HG03139 (cell line): ENCODE data around the gene CPT1C.
"Not testable (repeated sequence)": the region's sequence is repeated elsewhere in the genome, so short reads cannot be mapped to it uniquely, and the experiment has no call there.

Experiments
- ATAC-seq: cut with Tn5 transposase; IDR thresholded peaks from one replicate; pipeline ENCODE4 v1.9.1; 2021; ENCODE audit not compliant: unreplicated experiment

The CPT1C gene

DNA sequence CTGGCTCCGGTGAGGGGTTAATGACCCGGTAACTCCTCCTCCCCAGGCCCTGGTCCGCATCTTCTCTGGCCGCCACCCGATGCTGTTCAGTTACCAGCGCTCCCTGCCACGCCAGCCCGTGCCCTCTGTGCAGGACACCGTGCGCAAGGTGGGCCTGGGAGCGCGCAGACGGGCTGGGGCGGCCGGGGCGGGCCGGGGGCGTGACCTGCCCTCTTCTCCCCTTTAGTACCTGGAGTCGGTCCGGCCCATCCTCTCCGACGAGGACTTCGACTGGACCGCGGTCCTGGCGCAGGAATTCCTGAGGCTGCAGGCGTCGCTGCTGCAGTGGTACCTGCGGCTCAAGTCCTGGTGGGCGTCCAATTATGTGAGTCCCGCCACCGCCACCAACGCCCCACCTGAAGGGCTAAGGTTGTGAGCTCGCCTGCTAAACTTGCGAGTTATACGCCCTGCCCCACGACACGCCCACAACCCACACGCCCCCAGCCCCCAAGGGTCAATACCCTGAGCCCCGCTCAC, 10.4 kb downstream of the CPT1C start:
- no peak for ATAC-seq

GRCh38 chr19:49704888-49705642, 14.1 kb downstream of the CPT1C start:
- ATAC-seq = no peak

DNA sequence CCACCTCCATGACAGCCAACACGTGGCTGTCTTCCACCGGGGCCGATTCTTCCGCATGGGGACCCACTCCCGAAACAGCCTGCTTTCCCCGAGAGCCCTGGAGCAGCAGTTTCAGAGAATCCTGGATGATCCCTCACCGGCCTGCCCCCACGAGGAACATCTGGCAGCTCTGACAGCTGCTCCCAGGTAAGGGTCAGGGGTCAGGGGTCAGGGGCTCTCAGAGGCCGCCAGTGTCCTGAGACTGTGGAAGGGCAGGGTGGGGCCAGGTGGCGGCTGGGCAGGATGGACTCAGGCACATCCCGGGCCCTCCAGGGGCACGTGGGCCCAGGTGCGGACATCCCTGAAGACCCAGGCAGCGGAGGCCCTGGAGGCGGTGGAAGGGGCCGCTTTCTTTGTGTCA, 15.0 kb downstream of the CPT1C start:
- no peak for ATAC-seq

DNA sequence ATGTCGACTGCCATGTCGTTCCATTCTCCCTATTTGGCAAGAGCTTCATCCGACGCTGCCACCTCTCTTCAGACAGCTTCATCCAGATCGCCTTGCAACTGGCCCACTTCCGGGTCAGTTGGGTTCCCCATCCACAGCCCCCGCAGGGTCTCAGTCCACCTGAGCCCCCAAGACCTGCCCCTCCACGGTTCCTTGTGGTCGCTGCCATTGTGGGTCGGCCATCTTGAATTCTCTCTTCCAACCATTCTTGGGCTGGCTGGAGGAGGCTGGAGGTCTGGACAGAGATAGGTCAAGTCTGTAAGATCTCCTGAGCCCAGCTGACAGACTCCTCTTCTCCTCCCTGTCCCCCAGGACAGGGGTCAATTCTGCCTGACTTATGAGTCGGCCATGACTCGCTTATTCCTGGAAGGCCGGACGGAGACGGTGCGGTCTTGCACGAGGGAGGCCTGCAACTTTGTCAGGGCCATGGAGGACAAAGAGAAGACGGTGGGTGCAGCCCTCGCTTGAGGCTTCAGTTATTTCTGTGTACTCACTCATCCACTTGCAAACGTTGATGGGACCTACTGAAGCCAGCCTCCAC, 19.5 kb downstream of the CPT1C start:
- ATAC-seq = no peak

- ATAC-seq = no peak
These were observed 21.5 kb downstream of the CPT1C start for GRCh38 chr19:49712397-49712859.

DNA sequence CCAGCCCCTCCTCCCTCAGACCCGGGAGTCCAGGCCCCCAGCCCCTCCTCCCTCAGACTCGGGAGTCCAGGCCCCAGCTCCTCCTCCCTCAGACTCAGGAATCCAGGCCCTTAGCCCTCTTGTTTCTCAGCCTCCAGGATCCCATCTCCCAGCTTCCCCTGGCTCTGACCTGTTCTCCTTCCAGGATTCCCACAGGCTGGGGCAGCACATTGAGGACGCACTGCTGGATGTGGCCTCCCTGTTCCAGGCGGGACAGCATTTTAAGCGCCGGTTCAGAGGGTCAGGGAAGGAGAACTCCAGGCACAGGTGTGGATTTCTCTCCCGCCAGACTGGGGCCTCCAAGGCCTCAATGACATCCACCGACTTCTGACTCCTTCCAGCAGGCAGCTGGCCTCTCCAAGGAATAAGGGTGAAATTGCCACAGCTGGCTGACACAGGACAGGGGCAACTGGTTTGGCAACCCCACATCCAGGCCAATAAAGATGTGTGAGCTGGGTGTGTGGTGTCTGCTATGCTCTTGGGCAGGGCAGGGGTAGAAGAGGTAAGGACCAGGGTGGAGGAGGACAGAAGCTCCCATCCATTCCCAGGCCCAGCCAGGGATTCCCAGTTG, 22.4 kb downstream of the CPT1C start:
- no peak for ATAC-seq

- ATAC-seq = no peak
These were observed 25.2 kb downstream of the CPT1C start for GRCh38 chr19:49716154-49716553.

DNA sequence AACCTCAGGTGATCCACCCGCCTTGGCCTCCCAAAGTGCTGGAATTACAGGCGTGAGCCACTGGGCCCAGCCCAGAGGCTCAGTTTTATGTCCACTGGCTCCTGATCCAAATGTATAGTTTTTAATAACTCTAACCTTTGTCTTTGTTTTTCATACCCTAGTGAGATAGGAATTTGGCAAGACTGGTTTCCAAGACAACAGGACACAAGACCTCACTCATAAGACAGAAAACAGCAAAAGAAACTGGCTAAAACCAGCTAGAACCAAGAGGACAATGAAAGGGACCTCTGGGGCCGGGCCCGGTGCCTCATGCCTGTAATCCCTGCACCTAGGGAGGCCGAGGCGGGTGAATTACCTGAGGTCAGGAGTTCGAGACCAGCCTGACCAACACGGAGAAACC, 27.6 kb downstream of the CPT1C start:
- no peak for ATAC-seq

DNA sequence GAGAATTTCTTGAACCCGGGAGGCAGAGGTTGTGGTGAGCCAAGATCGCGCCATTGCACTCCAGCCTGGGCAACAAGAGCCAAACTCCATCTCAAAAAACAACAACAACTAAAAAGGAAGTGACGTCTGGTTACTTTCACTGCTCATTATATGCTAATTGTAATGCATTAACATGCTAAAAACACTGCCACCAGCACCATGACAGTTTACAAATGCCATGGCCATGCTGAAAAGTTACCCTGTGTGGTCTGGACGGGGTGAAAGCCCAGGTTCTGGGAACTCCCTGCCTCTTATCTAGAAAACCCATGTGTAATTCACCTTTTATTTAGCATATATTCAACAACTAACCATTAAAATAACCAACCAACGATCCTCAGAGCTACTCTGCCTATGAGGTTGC, 28.1 kb downstream of the CPT1C start:
- ATAC-seq = no peak

DNA sequence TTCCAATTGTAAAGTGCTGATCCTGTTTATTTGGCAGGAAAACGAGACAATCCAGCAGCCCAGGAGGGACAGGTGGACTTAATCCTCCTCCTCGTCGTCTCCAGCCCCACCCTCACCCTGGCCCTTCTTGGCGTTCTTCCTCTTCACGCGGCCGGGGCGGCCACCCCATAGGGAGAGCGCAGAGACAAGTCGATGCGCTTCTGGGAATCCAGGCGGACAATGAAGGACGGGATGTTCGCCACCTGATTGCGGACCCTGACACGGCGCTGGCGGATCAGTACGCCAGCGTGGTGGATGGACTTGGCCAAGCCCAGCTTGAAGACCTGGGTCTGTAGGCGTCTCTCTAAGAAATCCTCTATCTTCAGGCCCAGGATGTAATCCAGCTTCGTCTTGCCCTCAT, 28.5 kb downstream of the CPT1C start:
- ATAC-seq = not testable (repeated sequence)

DNA sequence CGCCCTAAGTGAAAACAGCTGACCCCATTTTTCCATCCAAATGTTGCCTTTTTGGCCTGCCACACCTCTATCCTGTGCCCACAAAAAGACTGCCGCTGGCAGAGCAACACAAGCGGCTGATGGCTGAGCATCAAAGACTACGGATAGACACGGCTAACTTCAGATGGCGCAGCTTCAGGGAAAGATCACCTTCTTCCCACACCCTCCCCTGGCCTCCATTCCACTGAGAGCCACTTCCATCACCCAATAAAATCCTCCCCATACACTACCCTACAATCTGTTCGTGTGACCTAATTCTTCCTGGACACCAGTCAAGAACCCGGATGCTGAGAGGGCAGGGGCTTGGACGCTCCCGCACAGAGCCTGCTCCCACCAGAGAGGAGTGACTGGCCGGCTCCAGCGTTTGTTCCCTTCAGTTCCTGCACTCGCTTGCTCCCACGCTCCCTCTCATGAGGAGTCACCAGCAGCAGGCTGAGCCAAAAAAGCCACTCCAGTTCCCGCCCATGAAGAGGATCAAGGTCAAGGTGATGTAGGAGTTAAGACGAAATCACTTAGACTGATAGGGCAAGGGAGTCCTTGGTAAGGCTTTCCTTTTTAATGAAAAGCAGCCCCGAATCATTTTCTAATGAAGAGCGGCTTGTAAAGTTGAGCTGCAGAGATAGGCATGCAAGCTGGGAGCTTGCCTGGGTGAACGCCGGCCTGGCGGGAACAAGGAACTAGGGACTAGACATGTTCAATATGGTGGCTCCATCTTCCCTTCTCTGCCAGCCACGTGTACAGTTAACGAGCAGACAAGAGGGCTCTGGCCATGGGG, 36.5 kb downstream of the CPT1C start:
- no peak for ATAC-seq

DNA sequence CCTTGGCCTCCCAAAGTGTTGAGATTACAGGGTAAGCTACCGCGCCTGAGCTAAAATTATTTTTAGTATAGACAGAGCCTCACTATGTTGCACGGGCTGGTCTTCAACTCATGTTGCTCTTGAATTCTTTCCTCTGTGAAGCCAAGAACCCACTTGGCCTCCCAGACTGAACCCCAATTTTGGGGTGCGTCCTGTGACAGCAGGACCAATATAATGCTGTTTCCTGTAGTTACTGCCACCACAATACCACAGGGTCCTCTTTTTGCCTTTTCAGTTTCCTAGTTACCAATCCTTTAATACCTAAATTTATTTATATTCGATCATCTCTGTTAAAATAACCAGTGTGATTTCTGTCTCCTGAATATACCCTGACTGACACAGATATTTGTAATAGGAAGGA, 39.2 kb downstream of the CPT1C start:
- no peak for ATAC-seq

DNA sequence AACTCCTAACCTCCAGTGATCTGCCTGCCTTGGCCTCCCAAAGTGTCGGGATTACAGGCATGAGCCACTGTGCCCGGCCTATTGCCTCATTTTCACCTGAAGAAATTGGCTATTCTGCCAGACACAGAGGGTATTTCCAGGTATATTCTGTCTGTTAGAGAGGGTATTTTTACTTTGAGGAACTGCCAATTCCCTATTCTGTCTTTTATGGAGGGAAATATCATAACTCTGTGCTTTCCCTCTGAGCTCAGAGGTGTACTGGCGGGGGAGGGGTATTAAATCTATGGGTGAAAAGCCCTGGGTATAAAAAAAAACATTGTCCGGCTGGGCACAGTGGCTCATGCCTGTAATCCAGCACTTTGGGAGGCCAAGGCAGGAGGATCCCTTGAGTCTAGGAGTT, 47.4 kb downstream of the CPT1C start:
- ATAC-seq = no peak

DNA sequence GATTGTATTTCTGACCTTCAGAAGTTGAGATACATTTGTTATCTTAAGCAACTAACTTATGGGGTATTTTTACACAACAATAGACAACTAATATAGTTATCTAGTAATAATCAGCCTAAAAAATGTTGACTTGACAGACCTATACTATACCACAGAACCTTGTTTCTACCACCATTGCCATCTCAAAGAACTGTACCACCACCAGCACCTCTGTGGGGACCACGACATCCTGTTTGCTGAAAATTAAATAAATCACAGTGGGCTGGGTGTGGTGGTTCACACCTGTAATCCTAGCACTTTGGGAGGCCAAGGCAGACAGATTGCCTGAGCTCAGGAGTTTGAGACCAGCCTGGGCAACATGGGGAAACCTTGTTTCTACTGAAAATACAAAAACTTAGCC, 48.2 kb downstream of the CPT1C start:
- ATAC-seq = no peak

DNA sequence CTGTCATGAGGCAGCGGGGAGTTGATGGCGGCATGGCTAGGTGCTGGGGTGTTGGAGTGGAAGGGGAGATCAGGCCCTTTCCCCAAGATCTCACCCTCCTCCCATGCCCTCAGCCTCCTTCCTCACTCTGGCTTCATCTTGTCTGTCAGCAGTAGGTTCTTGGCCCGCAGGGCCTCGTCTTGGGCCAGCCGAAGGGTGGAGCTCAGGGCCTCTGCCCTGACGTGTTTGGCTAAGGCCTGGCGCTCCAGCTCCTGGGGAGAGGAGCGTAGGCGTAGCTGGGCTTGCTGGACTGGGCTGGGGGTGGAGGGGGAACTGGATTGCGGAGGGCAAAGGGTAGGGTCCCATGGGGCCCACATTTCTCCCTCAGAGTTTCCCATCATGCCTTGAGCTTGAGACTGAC, 49.0 kb downstream of the CPT1C start:
- no peak for ATAC-seq

DNA sequence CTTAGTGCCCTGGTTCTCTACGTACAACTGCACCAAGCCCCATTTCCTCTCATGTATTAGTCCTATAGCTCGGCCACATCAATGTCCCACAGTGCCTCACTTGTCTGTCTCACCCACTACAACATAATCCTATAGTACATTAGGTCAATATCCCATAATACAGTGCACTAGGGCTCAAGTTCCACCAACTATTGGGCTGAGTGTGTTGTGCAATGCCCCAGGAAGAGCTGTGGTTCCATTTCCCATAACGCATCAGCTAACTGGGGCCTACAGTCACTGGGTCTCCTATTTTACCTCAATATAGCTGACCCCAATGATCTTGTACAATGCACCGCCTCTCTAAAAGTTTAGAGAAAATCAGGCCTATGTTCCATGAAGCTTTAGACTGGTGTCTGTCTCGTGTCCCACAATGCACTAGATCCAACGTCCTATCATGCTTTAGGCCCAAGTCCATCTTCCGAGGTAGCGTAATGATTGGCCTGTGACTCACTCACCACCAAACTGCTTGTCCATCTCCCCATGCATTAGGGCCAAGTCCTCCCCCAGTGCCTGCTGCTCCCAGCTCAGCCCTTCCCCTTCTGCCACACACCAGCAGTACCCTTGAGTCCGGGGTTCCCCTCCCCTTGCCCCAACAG, 50.4 kb downstream of the CPT1C start:
- no peak for ATAC-seq

DNA sequence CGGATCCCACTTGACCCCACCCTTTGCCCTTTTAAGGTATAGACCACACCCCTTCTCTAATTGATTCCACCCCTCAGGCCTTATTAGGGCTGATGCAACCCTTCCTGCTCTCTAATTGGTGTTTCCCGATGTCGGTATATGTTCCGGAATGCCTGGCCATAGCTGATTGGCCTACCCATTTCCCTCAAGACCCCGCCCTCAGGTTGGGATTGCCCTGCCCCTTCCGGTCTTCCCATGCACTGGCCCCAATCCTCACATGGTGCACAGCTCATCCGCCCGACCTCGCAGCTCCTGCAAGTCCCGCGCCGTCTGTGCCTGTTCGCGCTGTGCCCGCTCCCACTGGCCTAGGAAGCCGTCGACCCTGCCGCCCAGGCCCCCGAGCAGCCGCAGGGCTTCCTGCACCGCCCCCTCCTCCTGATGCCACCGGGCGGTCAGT, 54.0 kb downstream of the CPT1C start:
- no peak for ATAC-seq

DNA sequence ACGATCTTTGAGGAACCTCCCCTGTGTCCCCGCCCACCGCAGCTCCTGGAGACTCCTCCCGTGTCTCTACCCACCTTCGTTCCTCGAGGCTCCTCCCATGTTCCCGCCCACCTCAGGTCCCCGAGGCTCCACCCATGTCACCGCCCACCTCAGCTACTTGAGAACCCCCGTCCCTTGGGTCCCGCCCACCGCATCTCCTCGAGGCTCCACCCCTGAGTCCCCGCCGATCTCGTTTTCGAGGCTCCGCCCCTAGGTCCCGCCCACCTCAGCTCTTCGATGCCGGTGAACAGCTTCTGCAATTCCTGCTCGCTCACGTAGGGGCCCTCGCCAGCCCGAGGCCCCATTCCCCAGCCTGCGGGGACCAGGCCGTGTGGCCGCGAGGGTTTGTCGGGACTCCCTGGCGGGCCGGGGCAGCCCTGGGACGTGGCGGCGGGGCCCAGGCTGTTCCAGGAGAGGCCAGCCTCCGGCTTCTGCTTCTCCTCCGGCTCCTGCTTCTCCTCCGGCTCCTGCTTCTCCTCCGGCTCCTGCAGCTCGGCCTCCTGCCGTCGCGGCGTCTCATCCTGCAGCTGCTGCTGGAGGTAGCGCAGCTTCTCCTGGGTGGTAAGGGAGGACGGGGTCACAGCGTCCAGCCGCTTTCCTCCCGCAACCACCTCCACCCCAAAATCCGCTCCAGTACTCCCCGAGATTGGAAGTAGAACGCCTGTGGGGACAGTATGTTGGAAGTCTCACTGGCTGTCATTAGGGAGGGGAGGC, 55.5 kb downstream of the CPT1C start:
- no peak for ATAC-seq

DNA sequence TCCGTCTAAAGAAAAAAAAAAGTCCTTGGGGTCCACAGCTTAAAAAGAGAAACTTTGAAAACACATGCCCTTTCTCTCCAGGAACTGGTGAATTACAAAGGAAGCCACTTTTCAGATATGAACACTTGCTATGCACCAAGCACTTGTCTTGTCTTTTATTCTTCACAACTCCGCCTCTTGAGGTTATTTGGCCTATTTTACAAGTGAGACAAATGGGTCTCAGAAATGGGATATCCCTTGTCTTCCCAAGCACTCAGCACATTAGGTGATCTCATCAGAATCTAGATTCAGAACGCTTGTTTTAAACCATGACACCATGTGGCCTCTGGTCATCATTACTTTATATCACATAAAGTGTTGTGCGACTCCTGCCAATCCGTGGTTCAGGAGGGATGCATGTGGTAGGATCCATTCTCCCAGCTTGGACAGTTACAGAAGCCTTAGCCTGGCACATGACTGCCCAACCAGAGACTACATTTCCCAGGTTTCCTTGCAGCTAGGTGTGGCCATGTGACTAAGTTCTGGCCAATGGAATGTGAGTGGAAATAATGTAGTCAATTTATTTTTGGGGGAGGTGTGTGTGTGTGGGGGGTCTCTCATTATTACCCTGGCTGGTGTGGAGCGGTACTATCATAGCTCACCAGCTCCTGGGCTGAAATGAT, 58.3 kb downstream of the CPT1C start:
- no peak for ATAC-seq

- ATAC-seq = no peak
These were observed 58.9 kb downstream of the CPT1C start for GRCh38 chr19:49749771-49750170.
